GDM1 (cell line): Measurements from ENCODE around the gene HAS3.

Source experiments
- DNase-seq: peaks from one replicate; lab custom pipeline; 2025; lab: John Stamatoyannopoulos, UW

The HAS3 gene

GRCh38 chr16:69150146-69150865, 44.9 kb downstream of the HAS3 start:
- peak; percentile 5 for DNase-seq

- DNase-seq: no peak
Observed at GRCh38 chr16:69157196-69157595, 51.7 kb downstream of the HAS3 start.

- no peak for DNase-seq
Observed at GRCh38 chr16:69160192-69160591, 54.7 kb downstream of the HAS3 start.

- DNase-seq: no peak
Observed at GRCh38 chr16:69165584-69165983, 60.1 kb downstream of the HAS3 start.

- no peak for DNase-seq
Observed at GRCh38 chr16:69166221-69166833, 60.9 kb downstream of the HAS3 start.

GRCh38 chr16:69166946-69167930, 61.8 kb downstream of the HAS3 start:
- DNase-seq: no peak
